HL-60 (cell line): ENCODE results near the gene PPAN.
A peak's percentile ranks its signal among the peaks of the same experiment; 100 is the strongest.

ENCODE experiments used
- DNase-seq, 2 experiments: peaks; one replicate each; pipeline ENCODE4 v3.0.0-alpha.2; 2010 to 2020; ENCODE audit warnings: low read depth in 1 of 2, low spot score in 1 of 2
- H3K27ac ChIP-seq: fragments of 250-450 bp; sonication (Bioruptor Pico); replicated peaks from 2 replicates; pipeline ENCODE4 v1.5.1; 2020; ENCODE audit warnings: mild to moderate bottlenecking, moderate library complexity
- H3K27me3 ChIP-seq: fragments of 250-450 bp; sonication (Bioruptor Pico); 2 replicates; pipeline ENCODE4 v1.5.1; 2021; ENCODE audit warnings: mild to moderate bottlenecking, moderate library complexity; ENCODE audit not compliant: insufficient read depth, poor library complexity, severe bottlenecking
- H3K4me3 ChIP-seq: replicated peaks from 2 replicates; pipeline ENCODE4 v1.5.1; 2011; ENCODE audit warnings: mild to moderate bottlenecking, control low read depth, low read length; ENCODE audit not compliant: insufficient read depth
- CTCF ChIP-seq: IDR thresholded peaks from one replicate; pipeline ENCODE4 v1.5.1; 2011; ENCODE audit warnings: low read length, control low read depth, inconsistent platforms; ENCODE audit not compliant: insufficient read depth
- GABPA ChIP-seq: IDR thresholded peaks from 2 replicates; pipeline ENCODE4 v1.6.1; 2012; ENCODE audit warnings: low read depth
- POLR2AphosphoS5 ChIP-seq: IDR thresholded peaks from 2 replicates; pipeline ENCODE4 v1.6.1; 2012; ENCODE audit warnings: low read depth
- REST ChIP-seq: IDR thresholded peaks from 2 replicates; pipeline ENCODE4 v1.6.1; 2012; ENCODE audit warnings: low read depth; ENCODE audit not compliant: insufficient replicate concordance
- SPI1 ChIP-seq: IDR thresholded peaks from 2 replicates; pipeline ENCODE4 v1.6.1; 2012; ENCODE audit warnings: low read depth, mild to moderate bottlenecking, borderline replicate concordance
- long read RNA-seq: library from polyadenylated mRNA; unstranded; transcript quantifications from one replicate; pipeline ENCODE4 v2.0.0, GENCODE V29; 2020

PPAN gene
- long read RNA-seq, transcript PPAN-201 (12 exons, 1,657 nt): major isoform, 53 of 54 reads
- long read RNA-seq, partial matches to known transcripts: 0 of 54 reads
- long read RNA-seq, other reads (novel, unspliced or antisense): 0 of 54 reads

- peak within 1 kb of the TSS; percentile 95 for H3K27ac ChIP-seq
- H3K4me3 ChIP-seq: peak within 1 kb of the TSS; percentile 85
- no peaks in the 10 kb centered on the region for H3K27me3 ChIP-seq
- TF ChIP-seq SPI1 (no peak), GABPA (peak; percentile 95), REST (no peak), CTCF (no peak), POLR2AphosphoS5 (peak; percentile 92)
- DNase-seq: peak; percentile 97 to 98
Observed at GRCh38 chr19:10106100-10106936, at the start of gene PPAN. TSS of gene PPAN (plus strand) at chr19:10106362. CDS start at chr19:10106395, 33 bp downstream.

- Histone ChIP-seq H3K4me3 (no peak overlapping the region), H3K27me3 (no peaks in the 10 kb centered on the region), H3K27ac (no peak overlapping the region)
- no peak for DNase-seq
- no peak for TF ChIP-seq CTCF
- peak; percentile 91 for TF ChIP-seq REST
Observed at GRCh38 chr19:10061717-10062310, 44.3 kb upstream of the PPAN start.

- Histone ChIP-seq H3K27ac (no peak overlapping the region), H3K4me3 (no peak overlapping the region), H3K27me3 (no peaks in the 10 kb centered on the region)
- TF ChIP-seq GABPA (no peak), POLR2AphosphoS5 (no peak), SPI1 (no peak), CTCF (no peak), REST (no peak)
- no peak for DNase-seq
Observed at GRCh38 chr19:10068205-10068604, 38.0 kb upstream of the PPAN start.
